ENCODE results near the gene STAB2. TPM values are rescaled to one million over a fixed set of nuclear protein-coding genes. Genes with fewer than 3 reads are reported as not detected.

STAB2 gene
- polyA plus RNA-seq, 1 donor from 2014 or later, result not detected

DNA sequence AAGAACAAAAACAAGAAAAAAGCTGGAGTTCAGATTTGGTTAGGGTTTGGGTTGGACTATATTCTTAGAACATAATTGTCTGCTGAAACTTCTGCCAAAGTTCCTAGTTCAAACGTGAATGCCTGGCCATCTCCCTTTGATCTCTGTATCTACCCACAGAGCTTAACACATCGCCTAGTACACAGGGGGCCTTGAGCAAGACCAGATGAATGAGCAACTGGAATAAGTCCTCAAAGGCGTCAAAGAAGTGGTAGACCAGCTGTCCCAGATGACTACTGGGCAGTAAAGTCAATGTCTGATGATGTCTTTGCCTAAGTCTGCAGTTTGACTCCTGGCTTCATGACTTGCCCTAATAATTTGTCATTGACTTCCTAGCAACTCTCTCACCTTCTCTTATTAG, 13.9 kb upstream of the STAB2 start:
- Histone ChIP-seq H3K27ac (ENCODE audit: low read length) (no peak overlapping the region), H3K4me2 (ENCODE audit: low read length) (no peak overlapping the region), H3K9ac (ENCODE audit: low read length) (no peak overlapping the region), H3K9me2 (ENCODE audit: insufficient read depth, low read length) (no peaks in the 10 kb centered on the region), H3F3A (ENCODE audit: insufficient read depth, low read length, poor library complexity, severe bottlenecking) (peaks cover 4% of the 10 kb centered on the region), H3K27me3 (ENCODE audit: insufficient read depth, low read depth, low read length) (no peaks in the 10 kb centered on the region), H4K20me1 (ENCODE audit: insufficient read depth) (no peaks in the 10 kb centered on the region), H3K9me3 (ENCODE audit: low read length) (no peaks in the 10 kb centered on the region), H2AFZ (ENCODE audit: low read depth, low read length) (no peak overlapping the region), H3K4me3 (ENCODE audit: low read length) (no peak overlapping the region), H3K36me3 (ENCODE audit: insufficient read depth, low read length) (no peaks in the 10 kb centered on the region), H3K79me2 (replicated peaks; ENCODE audit: insufficient read depth, low read length) (no peaks in the 10 kb centered on the region)
- no peak for TF ChIP-seq EZH2 (IDR thresholded peaks at IDR 0.05; ENCODE audit: borderline replicate concordance, insufficient read depth, low read length, poor library complexity, severe bottlenecking)
- no peak for TF ChIP-seq EP300 (conservative IDR thresholded peaks at IDR 0.05; ENCODE audit: poor library complexity, severe bottlenecking)
- no peak for TF ChIP-seq MXI1 (conservative IDR thresholded peaks at IDR 0.05; ENCODE audit: poor library complexity, severe bottlenecking)
- TF ChIP-seq POLR2AphosphoS5 (IDR thresholded peaks at IDR 0.05), result no peak
- TF ChIP-seq, protein P1, sequence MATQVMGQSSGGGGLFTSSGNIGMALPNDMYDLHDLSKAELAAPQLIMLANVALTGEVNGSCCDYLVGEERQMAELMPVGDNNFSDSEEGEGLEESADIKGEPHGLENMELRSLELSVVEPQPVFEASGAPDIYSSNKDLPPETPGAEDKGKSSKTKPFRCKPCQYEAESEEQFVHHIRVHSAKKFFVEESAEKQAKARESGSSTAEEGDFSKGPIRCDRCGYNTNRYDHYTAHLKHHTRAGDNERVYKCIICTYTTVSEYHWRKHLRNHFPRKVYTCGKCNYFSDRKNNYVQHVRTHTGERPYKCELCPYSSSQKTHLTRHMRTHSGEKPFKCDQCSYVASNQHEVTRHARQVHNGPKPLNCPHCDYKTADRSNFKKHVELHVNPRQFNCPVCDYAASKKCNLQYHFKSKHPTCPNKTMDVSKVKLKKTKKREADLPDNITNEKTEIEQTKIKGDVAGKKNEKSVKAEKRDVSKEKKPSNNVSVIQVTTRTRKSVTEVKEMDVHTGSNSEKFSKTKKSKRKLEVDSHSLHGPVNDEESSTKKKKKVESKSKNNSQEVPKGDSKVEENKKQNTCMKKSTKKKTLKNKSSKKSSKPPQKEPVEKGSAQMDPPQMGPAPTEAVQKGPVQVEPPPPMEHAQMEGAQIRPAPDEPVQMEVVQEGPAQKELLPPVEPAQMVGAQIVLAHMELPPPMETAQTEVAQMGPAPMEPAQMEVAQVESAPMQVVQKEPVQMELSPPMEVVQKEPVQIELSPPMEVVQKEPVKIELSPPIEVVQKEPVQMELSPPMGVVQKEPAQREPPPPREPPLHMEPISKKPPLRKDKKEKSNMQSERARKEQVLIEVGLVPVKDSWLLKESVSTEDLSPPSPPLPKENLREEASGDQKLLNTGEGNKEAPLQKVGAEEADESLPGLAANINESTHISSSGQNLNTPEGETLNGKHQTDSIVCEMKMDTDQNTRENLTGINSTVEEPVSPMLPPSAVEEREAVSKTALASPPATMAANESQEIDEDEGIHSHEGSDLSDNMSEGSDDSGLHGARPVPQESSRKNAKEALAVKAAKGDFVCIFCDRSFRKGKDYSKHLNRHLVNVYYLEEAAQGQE (IDR thresholded peaks at IDR 0.05; ENCODE audit: borderline replicate concordance), result no peak
- TF ChIP-seq, protein P2, sequence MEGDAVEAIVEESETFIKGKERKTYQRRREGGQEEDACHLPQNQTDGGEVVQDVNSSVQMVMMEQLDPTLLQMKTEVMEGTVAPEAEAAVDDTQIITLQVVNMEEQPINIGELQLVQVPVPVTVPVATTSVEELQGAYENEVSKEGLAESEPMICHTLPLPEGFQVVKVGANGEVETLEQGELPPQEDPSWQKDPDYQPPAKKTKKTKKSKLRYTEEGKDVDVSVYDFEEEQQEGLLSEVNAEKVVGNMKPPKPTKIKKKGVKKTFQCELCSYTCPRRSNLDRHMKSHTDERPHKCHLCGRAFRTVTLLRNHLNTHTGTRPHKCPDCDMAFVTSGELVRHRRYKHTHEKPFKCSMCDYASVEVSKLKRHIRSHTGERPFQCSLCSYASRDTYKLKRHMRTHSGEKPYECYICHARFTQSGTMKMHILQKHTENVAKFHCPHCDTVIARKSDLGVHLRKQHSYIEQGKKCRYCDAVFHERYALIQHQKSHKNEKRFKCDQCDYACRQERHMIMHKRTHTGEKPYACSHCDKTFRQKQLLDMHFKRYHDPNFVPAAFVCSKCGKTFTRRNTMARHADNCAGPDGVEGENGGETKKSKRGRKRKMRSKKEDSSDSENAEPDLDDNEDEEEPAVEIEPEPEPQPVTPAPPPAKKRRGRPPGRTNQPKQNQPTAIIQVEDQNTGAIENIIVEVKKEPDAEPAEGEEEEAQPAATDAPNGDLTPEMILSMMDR (IDR thresholded peaks at IDR 0.05; ENCODE audit: poor library complexity, severe bottlenecking), result no peak
- TF ChIP-seq TAF1 (IDR thresholded peaks at IDR 0.05; ENCODE audit: low read depth), result no peak
- TF ChIP-seq RAD21 (conservative IDR thresholded peaks at IDR 0.05), result no peak
- TF ChIP-seq SMC3 (conservative IDR thresholded peaks at IDR 0.05; ENCODE audit: poor library complexity), result no peak

DNA sequence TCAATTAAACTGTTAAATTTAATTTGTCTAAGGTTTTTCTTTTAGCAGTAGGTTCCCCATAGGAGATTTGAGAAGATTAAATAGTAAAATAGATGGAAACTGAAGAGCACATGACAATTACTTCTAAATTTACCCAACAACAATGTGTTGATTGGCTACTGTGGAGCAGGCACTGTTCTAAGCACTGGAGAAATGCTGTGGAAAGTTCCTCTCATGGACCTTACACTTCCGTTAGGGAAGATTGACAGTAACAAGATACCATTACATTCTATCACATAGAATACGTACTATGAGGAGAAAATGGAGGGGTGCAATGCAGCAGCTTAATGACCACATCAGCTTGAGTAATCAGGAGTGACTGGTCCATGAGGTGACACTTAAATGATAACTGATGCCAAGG, 8.1 kb upstream of the STAB2 start:
- H3K79me2 ChIP-seq (replicated peaks; ENCODE audit: insufficient read depth, low read length), result no peaks in the 10 kb centered on the region
- no peak overlapping the region for H3K9ac ChIP-seq (ENCODE audit: low read length)
- TF ChIP-seq POLR2AphosphoS5 (IDR thresholded peaks at IDR 0.05) (no peak), SMC3 (conservative IDR thresholded peaks at IDR 0.05; ENCODE audit: poor library complexity) (no peak)
- TF ChIP-seq, protein P2 (IDR thresholded peaks at IDR 0.05; ENCODE audit: poor library complexity, severe bottlenecking), result no peak
- no peak overlapping the region for H2AFZ ChIP-seq (ENCODE audit: low read depth, low read length)
- no peak overlapping the region for H3K27ac ChIP-seq (ENCODE audit: low read length)
- H4K20me1 ChIP-seq (ENCODE audit: insufficient read depth), result no peaks in the 10 kb centered on the region
- H3K4me2 ChIP-seq (ENCODE audit: low read length), result no peak overlapping the region
- H3K9me3 ChIP-seq (ENCODE audit: low read length), result no peaks in the 10 kb centered on the region
- H3K4me3 ChIP-seq (ENCODE audit: low read length), result no peak overlapping the region
- H3F3A ChIP-seq (ENCODE audit: insufficient read depth, low read length, poor library complexity, severe bottlenecking), result no peaks in the 10 kb centered on the region
- no peaks in the 10 kb centered on the region for H3K27me3 ChIP-seq (ENCODE audit: insufficient read depth, low read depth, low read length)
- no peaks in the 10 kb centered on the region for H3K36me3 ChIP-seq (ENCODE audit: insufficient read depth, low read length)
- no peaks in the 10 kb centered on the region for H3K9me2 ChIP-seq (ENCODE audit: insufficient read depth, low read length)

Data from neural cell (in vitro differentiated cells).